ENCODE data around the gene OBP2A.

DNA sequence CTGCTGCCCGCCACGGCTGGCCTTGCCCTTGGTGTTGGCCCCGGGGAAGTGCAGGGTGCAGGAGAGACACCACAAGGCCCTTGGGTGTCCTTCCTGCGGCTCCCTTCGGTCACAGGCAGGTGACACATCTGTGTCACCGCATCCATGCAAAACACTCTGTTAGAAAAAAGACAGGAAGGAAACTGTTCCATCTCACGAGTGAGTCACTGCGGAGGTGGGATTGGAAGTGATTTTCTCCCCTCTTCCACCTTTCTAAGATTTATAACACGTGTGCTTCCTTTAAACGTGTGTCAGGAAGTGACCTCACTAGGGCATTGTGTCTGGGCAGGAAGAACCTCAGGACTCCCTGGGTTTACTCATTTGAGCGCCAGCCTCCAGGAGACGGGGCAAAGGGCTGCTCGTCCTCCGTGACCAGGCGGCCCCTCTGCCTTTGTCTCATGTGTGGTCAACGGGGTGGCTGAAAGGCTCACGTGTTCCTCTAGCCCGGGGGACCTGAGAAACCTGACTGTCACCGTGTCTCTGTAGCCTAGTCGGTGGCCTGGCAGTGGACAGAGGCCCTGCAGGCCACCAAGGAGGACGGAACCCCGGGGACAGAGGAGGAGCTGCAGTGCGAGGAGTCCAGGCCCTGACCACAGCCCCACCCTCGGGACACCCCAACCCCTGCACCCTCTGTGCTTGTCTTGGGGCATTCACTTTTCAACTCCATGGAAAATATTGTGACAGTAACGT, 29.6 kb upstream of the OBP2A start:
- TF ChIP-seq, protein P1, sequence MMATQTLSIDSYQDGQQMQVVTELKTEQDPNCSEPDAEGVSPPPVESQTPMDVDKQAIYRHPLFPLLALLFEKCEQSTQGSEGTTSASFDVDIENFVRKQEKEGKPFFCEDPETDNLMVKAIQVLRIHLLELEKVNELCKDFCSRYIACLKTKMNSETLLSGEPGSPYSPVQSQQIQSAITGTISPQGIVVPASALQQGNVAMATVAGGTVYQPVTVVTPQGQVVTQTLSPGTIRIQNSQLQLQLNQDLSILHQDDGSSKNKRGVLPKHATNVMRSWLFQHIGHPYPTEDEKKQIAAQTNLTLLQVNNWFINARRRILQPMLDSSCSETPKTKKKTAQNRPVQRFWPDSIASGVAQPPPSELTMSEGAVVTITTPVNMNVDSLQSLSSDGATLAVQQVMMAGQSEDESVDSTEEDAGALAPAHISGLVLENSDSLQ (IDR thresholded peaks at IDR 0.05) = no peak
- TF ChIP-seq FOXA1 (IDR thresholded peaks at IDR 0.05) (no peak), BHLHE40 (IDR thresholded peaks at IDR 0.05; ENCODE audit: borderline replicate concordance) (no peak)

Data from HEK293T (cell line).